ENCODE data around the gene TMEM109. TPM values are rescaled to one million over a fixed set of nuclear protein-coding genes. Genes with fewer than 3 reads are reported as not detected.

TMEM109 gene
- total RNA-seq = 100 to 1,000 TPM; 184 to 216 (median 204) TPM

GRCh38 chr11:60913793-60914632, at the start of gene TMEM109:
TSS of gene TMEM109 (plus strand) at chr11:60914158. CDS start at chr11:60919694, 5,536 bp downstream.
- no peaks in the 10 kb centered on the region for H3K9me3 Mint-ChIP-seq
- peak; percentile 78 for DNase-seq
- peaks cover 56% of the 10 kb centered on the region for H3K4me1 Mint-ChIP-seq (ENCODE audit: low read depth)
- H3K27me3 Mint-ChIP-seq (ENCODE audit: low read depth) = no peaks in the 10 kb centered on the region
- ATAC-seq = peak; percentile 77 to 80
- H3K4me3 Mint-ChIP-seq = peak within 1 kb of the TSS; percentile 96
- H3K36me3 Mint-ChIP-seq (ENCODE audit: insufficient read depth) = peaks cover 5% of the 10 kb centered on the region

- H3K9me3 Mint-ChIP-seq = no peaks in the 10 kb centered on the region
Measured at GRCh38 chr11:60864856-60865513, 49.0 kb upstream of the TMEM109 start.

GRCh38 chr11:60866911-60867870, 46.8 kb upstream of the TMEM109 start, which contains the start of gene ZP1:
TSS of gene ZP1 (plus strand) at chr11:60867542. CDS start at chr11:60867562, 20 bp downstream.
- Mint-ChIP-seq H3K27me3 (ENCODE audit: low read depth) (no peaks in the 10 kb centered on the region), H3K4me3 (no peak within 1 kb of the TSS), H3K36me3 (ENCODE audit: insufficient read depth) (no peaks in the 10 kb centered on the region), H3K4me1 (ENCODE audit: low read depth) (peaks cover 8% of the 10 kb centered on the region), H3K9me3 (no peaks in the 10 kb centered on the region)
- DNase-seq = no peak
- no peak for ATAC-seq

More at GRCh38 chr11:60864856-60865513, 49.0 kb upstream of the TMEM109 start:
- Mint-ChIP-seq H3K4me1 (ENCODE audit: low read depth) (no peaks in the 10 kb centered on the region), H3K4me3 (no peak overlapping the region), H3K27me3 (ENCODE audit: low read depth) (no peaks in the 10 kb centered on the region), H3K36me3 (ENCODE audit: insufficient read depth) (no peaks in the 10 kb centered on the region)
- DNase-seq = no peak
- peak in 1 of 2 donors; percentile 37 for ATAC-seq

- Mint-ChIP-seq H3K4me3 (no peak overlapping the region), H3K9me3 (no peaks in the 10 kb centered on the region), H3K27me3 (ENCODE audit: low read depth) (no peaks in the 10 kb centered on the region), H3K36me3 (ENCODE audit: insufficient read depth) (no peaks in the 10 kb centered on the region), H3K4me1 (ENCODE audit: low read depth) (peaks cover 10% of the 10 kb centered on the region)
- ATAC-seq = no peak
- DNase-seq = no peak
Measured at GRCh38 chr11:60867871-60868681, 45.9 kb upstream of the TMEM109 start.

GRCh38 chr11:60868682-60869450, 45.1 kb upstream of the TMEM109 start:
- H3K4me3 Mint-ChIP-seq = no peak overlapping the region
- no peaks in the 10 kb centered on the region for H3K27me3 Mint-ChIP-seq (ENCODE audit: low read depth)
- DNase-seq (no peak), ATAC-seq (no peak)
- H3K4me1 Mint-ChIP-seq (ENCODE audit: low read depth) = peaks cover 13% of the 10 kb centered on the region
- no peaks in the 10 kb centered on the region for H3K36me3 Mint-ChIP-seq (ENCODE audit: insufficient read depth)
- H3K9me3 Mint-ChIP-seq = no peaks in the 10 kb centered on the region

GRCh38 chr11:60869451-60869825, 44.5 kb upstream of the TMEM109 start:
- no peaks in the 10 kb centered on the region for H3K27me3 Mint-ChIP-seq (ENCODE audit: low read depth)
- H3K36me3 Mint-ChIP-seq (ENCODE audit: insufficient read depth) = no peaks in the 10 kb centered on the region
- H3K4me1 Mint-ChIP-seq (ENCODE audit: low read depth) = peaks cover 13% of the 10 kb centered on the region
- DNase-seq = no peak
- no peak for ATAC-seq
- H3K9me3 Mint-ChIP-seq = no peaks in the 10 kb centered on the region
- no peak overlapping the region for H3K4me3 Mint-ChIP-seq

- ATAC-seq (no peak), DNase-seq (no peak)
- Mint-ChIP-seq H3K9me3 (no peaks in the 10 kb centered on the region), H3K36me3 (ENCODE audit: insufficient read depth) (no peaks in the 10 kb centered on the region), H3K4me1 (ENCODE audit: low read depth) (peaks cover 13% of the 10 kb centered on the region), H3K4me3 (no peak overlapping the region), H3K27me3 (ENCODE audit: low read depth) (no peaks in the 10 kb centered on the region)
Measured at GRCh38 chr11:60870276-60870675, 43.7 kb upstream of the TMEM109 start.

- H3K4me3 Mint-ChIP-seq = no peak overlapping the region
- no peaks in the 10 kb centered on the region for H3K36me3 Mint-ChIP-seq (ENCODE audit: insufficient read depth)
- H3K4me1 Mint-ChIP-seq (ENCODE audit: low read depth) = peaks cover 13% of the 10 kb centered on the region
- no peaks in the 10 kb centered on the region for H3K9me3 Mint-ChIP-seq
- ATAC-seq (peak in 1 of 2 donors; percentile 12), DNase-seq (no peak)
- H3K27me3 Mint-ChIP-seq (ENCODE audit: low read depth) = no peaks in the 10 kb centered on the region
Measured at GRCh38 chr11:60870733-60871377, 43.1 kb upstream of the TMEM109 start.

GRCh38 chr11:60871378-60872061, 42.4 kb upstream of the TMEM109 start:
- ATAC-seq = peak; percentile 13 to 42
- H3K4me3 Mint-ChIP-seq = no peak overlapping the region
- H3K27me3 Mint-ChIP-seq (ENCODE audit: low read depth) = no peaks in the 10 kb centered on the region
- no peaks in the 10 kb centered on the region for H3K9me3 Mint-ChIP-seq
- DNase-seq = no peak
- H3K36me3 Mint-ChIP-seq (ENCODE audit: insufficient read depth) = no peaks in the 10 kb centered on the region
- peaks cover 13% of the 10 kb centered on the region for H3K4me1 Mint-ChIP-seq (ENCODE audit: low read depth)

- peaks cover 13% of the 10 kb centered on the region for H3K4me1 Mint-ChIP-seq (ENCODE audit: low read depth)
- H3K36me3 Mint-ChIP-seq (ENCODE audit: insufficient read depth) = peaks cover 3% of the 10 kb centered on the region
- no peak for DNase-seq
- no peak overlapping the region for H3K4me3 Mint-ChIP-seq
- no peaks in the 10 kb centered on the region for H3K27me3 Mint-ChIP-seq (ENCODE audit: low read depth)
- ATAC-seq = no peak
- no peaks in the 10 kb centered on the region for H3K9me3 Mint-ChIP-seq
Measured at GRCh38 chr11:60872124-60872960, 41.6 kb upstream of the TMEM109 start.

- no peak overlapping the region for H3K4me3 Mint-ChIP-seq
- no peak for ATAC-seq
Measured at GRCh38 chr11:60872961-60873524, 40.9 kb upstream of the TMEM109 start.

More at GRCh38 chr11:60872961-60873524, 40.9 kb upstream of the TMEM109 start:
- Mint-ChIP-seq H3K9me3 (no peaks in the 10 kb centered on the region), H3K4me1 (ENCODE audit: low read depth) (peaks cover 13% of the 10 kb centered on the region), H3K36me3 (ENCODE audit: insufficient read depth) (peaks cover 8% of the 10 kb centered on the region), H3K27me3 (ENCODE audit: low read depth) (no peaks in the 10 kb centered on the region)
- DNase-seq = no peak

Data from activated T-cell treated with anti-CD3 and anti-CD28 coated beads, Interleukin-2, amount 50 U/mL, for 4 hours (primary cell).